Common myeloid progenitor, CD34-positive (primary cell): ENCODE data around the gene GLDC.

Source experiments
- CTCF ChIA-PET: fragments of 350-600 bp; sonication (Branson Sonifier 250); formaldehyde crosslinking; loops from one replicate; lab custom pipeline; 2021; ENCODE audit warnings: antibody characterized with exemption; lab: Charles Lee
- POLR2A ChIA-PET: fragments of 350-600 bp; sonication (Branson Sonifier 250); formaldehyde crosslinking; loops from one replicate; lab custom pipeline; 2021; ENCODE audit warnings: antibody characterized with exemption; lab: Charles Lee
- DNase-seq, 3 donors: peaks; one replicate each; pipeline versions ENCODE4 v3.0.0 to v3.0.0-alpha.2; 2013
- H3K27ac ChIP-seq, 2 experiments: 1 replicate in 1 of 2; 2 replicates in 1 of 2; pipeline ENCODE4 v1.7.0; 2013; ENCODE audit warnings: inconsistent platforms in 2 of 2, low read length in 2 of 2, mild to moderate bottlenecking in 2 of 2, low read depth in 1 of 2, moderate library complexity in 1 of 2; ENCODE audit not compliant: severe bottlenecking in 2 of 2, insufficient read depth in 1 of 2, poor library complexity in 1 of 2
- H3K27me3 ChIP-seq, 5 experiments: replicated peaks in 2 of 5; 1 replicate in 3 of 5; 2 replicates in 2 of 5; pipeline versions ENCODE4 v1.6.1 to v1.7.0; 2013; ENCODE audit warnings: low read length in 4 of 5, mild to moderate bottlenecking in 2 of 5, moderate library complexity in 2 of 5, inconsistent platforms in 1 of 5; ENCODE audit not compliant: insufficient read depth in 5 of 5, control insufficient read depth in 4 of 5
- H3K36me3 ChIP-seq, 4 experiments: 1 replicate in 2 of 4; 2 replicates in 2 of 4; pipeline versions ENCODE4 v1.6.1 to v1.7.0; 2013; ENCODE audit warnings: low read length in 3 of 4, control low read depth in 1 of 4, mild to moderate bottlenecking in 1 of 4; ENCODE audit not compliant: control insufficient read depth in 4 of 4, insufficient read depth in 4 of 4
- H3K4me1 ChIP-seq, 4 experiments: 1 replicate in 3 of 4; 2 replicates in 1 of 4; pipeline versions ENCODE4 v1.6.1 to v1.7.1; 2013; ENCODE audit warnings: low read length in 3 of 4, mild to moderate bottlenecking in 3 of 4, control low read depth in 1 of 4, inconsistent platforms in 1 of 4, moderate library complexity in 1 of 4; ENCODE audit not compliant: control insufficient read depth in 4 of 4, insufficient read depth in 4 of 4; ENCODE audit errors: control extremely low read depth in 1 of 4
- H3K4me3 ChIP-seq, 7 experiments: 1 replicate in 4 of 7; 2 replicates in 3 of 7; pipeline versions ENCODE4 v1.5.1 to v1.7.0; 2013; ENCODE audit warnings: mild to moderate bottlenecking in 7 of 7, low read length in 6 of 7, moderate library complexity in 6 of 7, inconsistent platforms in 2 of 7, low read depth in 2 of 7, control low read depth in 1 of 7; ENCODE audit not compliant: insufficient read depth in 4 of 7, control insufficient read depth in 1 of 7; ENCODE audit errors: extremely low read depth in 1 of 7
- H3K9me3 ChIP-seq, 5 experiments: 1 replicate in 4 of 5; 2 replicates in 1 of 5; pipeline versions ENCODE4 v1.6.1 to v1.7.1; 2013; ENCODE audit warnings: low read length in 4 of 5, mild to moderate bottlenecking in 2 of 5, inconsistent platforms in 1 of 5, low read depth in 1 of 5, moderate library complexity in 1 of 5; ENCODE audit not compliant: control insufficient read depth in 4 of 5, insufficient read depth in 2 of 5; ENCODE audit errors: control extremely low read depth in 1 of 5
- WGBS: methylation state at CpG from one replicate; pipeline ENCODE4 v1.1.5; 2013; ENCODE audit not compliant: insufficient coverage; 5-methylcytosine and 5-hydroxymethylcytosine counted together

Gene GLDC

DNA sequence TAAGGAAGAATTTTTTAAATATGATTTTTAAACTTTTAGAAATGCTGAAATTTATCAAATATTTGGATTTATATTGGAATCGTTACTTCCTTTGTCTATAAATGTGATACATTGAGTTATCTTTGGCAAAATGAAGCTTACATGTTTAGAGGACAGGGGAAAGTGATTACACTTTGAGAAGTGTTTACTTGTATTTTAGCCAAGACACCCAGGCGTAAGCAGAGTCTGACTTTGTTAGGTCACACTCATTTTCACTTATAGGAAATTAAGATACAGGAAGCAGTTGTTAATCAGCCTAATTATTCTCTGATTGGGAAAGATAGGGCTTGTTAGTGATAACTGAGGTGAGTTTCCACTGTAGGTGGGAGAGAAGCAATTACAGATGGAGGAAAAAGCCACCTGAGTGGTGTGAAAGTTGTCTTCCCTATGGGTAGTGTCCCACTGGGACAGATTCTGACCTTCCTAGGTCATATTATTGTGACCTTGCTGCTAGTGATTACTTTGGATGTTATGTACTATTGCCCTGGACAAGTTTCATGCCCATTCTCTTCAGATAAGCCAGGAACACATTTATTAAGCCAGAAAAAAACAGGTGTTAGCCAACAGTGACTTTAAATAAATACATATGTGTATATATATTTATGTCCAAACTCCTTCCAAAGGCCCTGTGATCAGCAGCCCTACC lies 143.9 kb downstream of the GLDC start:
- no peak for DNase-seq
- ChIA-PET POLR2A (no interaction called here), CTCF (no interaction called here)
- whole genome bisulfite sequencing = 100% methylated on average over 2 of the region's 2 CpGs
- Histone ChIP-seq H3K4me3 (no peak overlapping the region), H3K36me3 (peaks cover 34 to 81% (median 53%) of the 10 kb centered on the region in 4 experiments), H3K9me3 (no peaks in the 10 kb centered on the region), H3K27ac (no peak overlapping the region), H3K27me3 (no peaks in the 10 kb centered on the region), H3K4me1 (no peaks in the 10 kb centered on the region)

DNA sequence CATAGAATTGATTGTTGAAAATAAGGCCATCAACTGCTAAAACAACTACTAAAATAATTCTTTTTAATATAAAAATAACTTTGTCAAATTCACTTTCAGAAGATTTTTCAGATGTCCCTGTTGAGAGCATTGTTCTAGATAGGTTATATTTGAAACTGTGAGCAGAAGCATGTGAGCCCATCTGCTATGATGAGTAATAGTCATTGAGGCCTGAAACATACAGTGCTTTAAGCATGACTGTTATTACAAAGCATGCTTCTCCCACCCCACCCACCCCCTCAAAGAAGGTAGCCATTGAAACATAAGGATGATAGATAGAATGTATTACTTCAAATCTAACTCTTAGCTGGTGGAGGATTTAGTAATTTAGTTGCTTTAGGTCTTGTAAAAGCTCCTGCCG lies 146.5 kb downstream of the GLDC start:
- no peak overlapping the region for H3K27ac ChIP-seq

DNA sequence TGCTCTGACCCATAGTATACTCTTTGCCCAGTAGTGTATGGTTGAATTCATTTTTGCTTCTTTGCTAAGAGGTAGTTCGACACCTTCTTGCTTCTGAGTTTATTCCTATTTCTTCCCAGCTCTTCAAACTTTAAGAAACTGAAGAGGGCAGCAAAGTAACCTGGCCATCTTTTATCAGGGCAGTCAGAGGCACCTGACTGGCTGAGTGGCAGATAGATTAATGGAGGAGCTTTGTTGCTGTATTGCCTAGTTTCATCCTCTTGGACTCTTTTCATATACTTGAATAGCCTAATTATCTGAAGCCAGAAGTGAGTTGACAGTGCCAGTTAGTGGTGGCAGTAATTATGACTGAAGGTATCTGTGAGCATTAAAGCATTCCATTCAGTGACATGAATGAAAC lies 150.1 kb downstream of the GLDC start:
- no peaks in the 10 kb centered on the region for H3K4me1 ChIP-seq
- no CpG with 5 or more reads among the region's 1 CpG for WGBS
- no peaks in the 10 kb centered on the region for H3K9me3 ChIP-seq
- POLR2A ChIA-PET = no interaction called here
- H3K27ac ChIP-seq = no peak overlapping the region
- no peak overlapping the region for H3K4me3 ChIP-seq
- no peaks in the 10 kb centered on the region for H3K27me3 ChIP-seq
- CTCF ChIA-PET = interaction anchor here (0.8 to 1.0 kb wide), 2 partner anchors 14 to 136 kb away, joined by 3 read pairs; no protein-coding TSS in a partner anchor
- H3K36me3 ChIP-seq = peaks cover 24 to 61% (median 42%) of the 10 kb centered on the region in 4 experiments
- peak in 2 of 3 donors; percentile 3 to 12 for DNase-seq

More for the DNA sequence above, 146.5 kb downstream of the GLDC start:
- H3K9me3 ChIP-seq = no peaks in the 10 kb centered on the region
- peaks cover 29 to 75% (median 51%) of the 10 kb centered on the region in 4 experiments for H3K36me3 ChIP-seq
- POLR2A ChIA-PET = interaction anchor here (0.6 kb wide), 1 partner anchor 18 kb away, joined by 3 read pairs; no protein-coding TSS in a partner anchor
- H3K4me3 ChIP-seq = no peak overlapping the region
- H3K4me1 ChIP-seq = no peaks in the 10 kb centered on the region
- no CpG with 5 or more reads among the region's 1 CpG for WGBS
- no peaks in the 10 kb centered on the region for H3K27me3 ChIP-seq
- no peak for DNase-seq
- CTCF ChIA-PET = no interaction called here

DNA sequence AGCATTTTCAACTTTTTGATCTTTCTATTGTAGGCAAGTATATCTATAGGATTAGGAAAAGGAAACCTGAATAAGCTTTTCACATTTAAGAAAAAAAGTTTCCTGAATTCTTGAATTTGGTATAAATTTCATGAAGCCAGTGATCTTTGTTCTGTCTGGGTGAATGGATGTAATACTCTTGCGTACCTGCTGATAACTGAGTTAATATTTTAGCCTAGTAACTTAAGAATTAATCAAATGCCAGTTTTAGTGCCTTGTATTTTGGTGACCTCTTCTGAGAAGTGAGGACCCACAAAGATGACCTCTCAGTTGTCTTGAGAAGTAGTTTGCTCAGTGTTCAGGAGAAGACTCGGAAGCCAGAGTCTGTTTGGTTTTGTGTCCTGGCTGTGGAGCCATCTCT lies 154.7 kb downstream of the GLDC start:
- peaks cover 11 to 63% (median 24%) of the 10 kb centered on the region in 4 experiments for H3K36me3 ChIP-seq
- CTCF ChIA-PET = no interaction called here
- 100% methylated on average over 1 of the region's 2 CpGs for WGBS

DNA sequence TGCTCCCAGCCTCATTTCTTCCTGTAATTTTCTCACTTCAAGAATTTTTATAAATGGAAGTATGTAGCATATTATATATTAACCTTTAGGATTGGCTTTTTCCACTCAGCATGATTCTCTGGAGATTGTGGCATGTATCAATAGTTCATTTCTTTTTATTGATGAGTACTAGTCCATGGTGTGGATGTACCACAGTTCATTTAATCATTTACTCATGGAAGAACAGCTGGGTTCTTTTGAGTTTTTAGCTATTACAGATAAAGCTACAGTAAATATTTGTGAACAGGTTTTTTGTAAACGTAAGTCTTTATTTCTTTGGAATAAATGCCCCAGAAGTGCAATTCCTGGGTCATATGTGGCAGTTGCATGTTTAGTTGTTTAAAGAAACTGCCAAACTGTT lies 156.4 kb downstream of the GLDC start:
- H3K27ac ChIP-seq = no peak overlapping the region
- no peaks in the 10 kb centered on the region for H3K9me3 ChIP-seq
- H3K4me1 ChIP-seq = no peaks in the 10 kb centered on the region
- peaks cover 7 to 59% (median 25%) of the 10 kb centered on the region in 4 experiments for H3K36me3 ChIP-seq
- 100% methylated on average over 1 of the region's 1 CpG for WGBS
- no peak for DNase-seq
- ChIA-PET POLR2A (no interaction called here), CTCF (no interaction called here)
- H3K27me3 ChIP-seq = no peaks in the 10 kb centered on the region
- H3K4me3 ChIP-seq = no peak overlapping the region

More for the DNA sequence above, 154.7 kb downstream of the GLDC start:
- no peak for DNase-seq
- H3K4me1 ChIP-seq = no peaks in the 10 kb centered on the region
- H3K27ac ChIP-seq = no peak overlapping the region
- POLR2A ChIA-PET = no interaction called here
- no peaks in the 10 kb centered on the region for H3K27me3 ChIP-seq
- H3K9me3 ChIP-seq = no peaks in the 10 kb centered on the region
- no peak overlapping the region for H3K4me3 ChIP-seq

DNA sequence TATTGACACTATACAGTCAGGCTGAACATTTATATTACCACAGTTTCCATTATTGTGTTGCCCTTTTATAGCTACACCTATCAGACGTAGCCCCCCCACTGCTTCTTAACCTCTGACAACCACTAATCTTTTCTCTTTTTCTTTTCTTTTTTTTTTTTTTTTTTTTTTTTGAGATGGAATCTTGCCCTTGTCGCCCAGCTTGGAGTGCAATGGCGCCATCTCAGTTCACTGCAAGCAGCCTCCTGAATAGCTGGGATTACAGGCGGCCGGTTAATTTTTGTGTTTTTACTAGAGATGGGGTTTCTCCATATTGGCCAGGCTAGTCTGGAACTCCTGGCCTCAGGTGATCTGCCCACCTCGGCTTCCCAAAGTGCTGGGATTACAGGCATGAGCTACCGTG lies 157.1 kb downstream of the GLDC start:
- Histone ChIP-seq H3K27ac (no peak overlapping the region), H3K36me3 (peaks cover 7 to 59% (median 28%) of the 10 kb centered on the region in 4 experiments), H3K4me1 (no peaks in the 10 kb centered on the region), H3K27me3 (no peaks in the 10 kb centered on the region), H3K9me3 (no peaks in the 10 kb centered on the region), H3K4me3 (no peak overlapping the region)
- POLR2A ChIA-PET = no interaction called here
- 93% methylated on average over 4 of the region's 7 CpGs for WGBS
- CTCF ChIA-PET = interaction anchor here (0.6 to 1.8 kb wide), 2 partner anchors 17 to 72 kb away, joined by 3 to 7 read pairs; no protein-coding TSS in a partner anchor
- peak; percentile 17 to 48 (median 35) for DNase-seq

DNA sequence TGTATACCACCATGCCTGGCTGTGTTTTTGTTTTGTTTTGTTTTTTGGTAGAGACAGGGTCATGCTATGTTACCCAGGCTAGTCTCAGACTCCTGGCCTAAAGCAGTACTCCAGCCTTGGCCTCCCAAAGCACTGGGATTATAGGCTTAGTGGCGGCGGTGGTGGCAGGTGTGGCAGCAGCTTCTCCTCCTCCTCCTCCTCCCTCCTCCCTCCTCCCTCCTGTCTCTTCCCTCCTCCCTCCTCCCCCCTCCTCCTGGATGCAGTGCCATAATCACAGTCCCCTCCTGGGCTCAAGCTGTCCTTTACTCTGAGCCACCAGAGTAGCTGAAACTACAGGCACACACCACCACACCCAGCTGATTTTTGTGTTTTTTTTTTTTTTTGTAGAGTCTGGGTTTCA lies 161.3 kb downstream of the GLDC start:
- POLR2A ChIA-PET = no interaction called here
- CTCF ChIA-PET = no interaction called here
- Histone ChIP-seq H3K4me1 (no peaks in the 10 kb centered on the region), H3K4me3 (no peak overlapping the region), H3K27ac (no peak overlapping the region), H3K27me3 (no peaks in the 10 kb centered on the region), H3K36me3 (peaks cover 14 to 71% (median 46%) of the 10 kb centered on the region in 4 experiments), H3K9me3 (no peaks in the 10 kb centered on the region)
- no peak for DNase-seq
- 94% methylated on average over 2 of the region's 2 CpGs for whole genome bisulfite sequencing
